ENCODE data around the gene SMAD1.
"Not testable (repeated sequence)": the region's sequence is repeated elsewhere in the genome, so short reads cannot be mapped to it uniquely, and the experiment has no call there.

SMAD1 gene

GRCh38 chr4:145530662-145531061, 49.0 kb downstream of the SMAD1 start:
- no peak for DNase-seq

GRCh38 chr4:145531223-145531622, 49.6 kb downstream of the SMAD1 start:
- no peak for DNase-seq

GRCh38 chr4:145531859-145532258, 50.2 kb downstream of the SMAD1 start:
- no peak for DNase-seq

- no peak for DNase-seq
Observed at GRCh38 chr4:145533001-145533400, 51.3 kb downstream of the SMAD1 start.

GRCh38 chr4:145533415-145533814, 51.8 kb downstream of the SMAD1 start:
- not testable (repeated sequence) for DNase-seq

GRCh38 chr4:145533961-145534360, 52.3 kb downstream of the SMAD1 start:
- DNase-seq: no peak

- DNase-seq: no peak
Observed at GRCh38 chr4:145535202-145535601, 53.5 kb downstream of the SMAD1 start.

- no peak for DNase-seq
Observed at GRCh38 chr4:145536044-145536443, 54.4 kb downstream of the SMAD1 start.

GRCh38 chr4:145538596-145538995, 56.9 kb downstream of the SMAD1 start:
- no peak for DNase-seq

GRCh38 chr4:145539671-145540070, 58.0 kb downstream of the SMAD1 start:
- DNase-seq: no peak

GRCh38 chr4:145540235-145540634, 58.6 kb downstream of the SMAD1 start:
- DNase-seq: no peak

- peak; percentile 19 for DNase-seq
Observed at GRCh38 chr4:145541346-145541745, 59.7 kb downstream of the SMAD1 start.

- no peak for DNase-seq
Observed at GRCh38 chr4:145545031-145545430, 63.4 kb downstream of the SMAD1 start.

- DNase-seq: no peak
Observed at GRCh38 chr4:145545538-145546174, 64.0 kb downstream of the SMAD1 start.

GRCh38 chr4:145546175-145546915, 64.7 kb downstream of the SMAD1 start:
- DNase-seq: no peak

GRCh38 chr4:145551660-145552059, 70.0 kb downstream of the SMAD1 start:
- no peak for DNase-seq

GRCh38 chr4:145552181-145552822, 70.6 kb downstream of the SMAD1 start:
- DNase-seq: no peak

GRCh38 chr4:145553375-145553774, 71.7 kb downstream of the SMAD1 start:
- DNase-seq: no peak

GRCh38 chr4:145554691-145555090, 73.0 kb downstream of the SMAD1 start:
- no peak for DNase-seq

GRCh38 chr4:145557720-145558119, 76.1 kb downstream of the SMAD1 start:
- DNase-seq: peak; percentile 24

- DNase-seq: no peak
Observed at GRCh38 chr4:145563293-145563985, 81.8 kb downstream of the SMAD1 start.

- no peak for DNase-seq
Observed at GRCh38 chr4:145564540-145564939, 82.9 kb downstream of the SMAD1 start.

- DNase-seq: peak; percentile 11
Observed at GRCh38 chr4:145565328-145565727, 83.7 kb downstream of the SMAD1 start.

All from NCI-H1436 (cell line).